Astrocyte (in vitro differentiated cells and primary cell): ENCODE measurements around the gene TRIM58. TPM values are rescaled to one million over a fixed set of nuclear protein-coding genes. Genes with fewer than 3 reads are reported as not detected.

Source experiments
- DNase-seq: peaks from one replicate; pipeline ENCODE4 v3.0.0-alpha.2; 2010; ENCODE audit warnings: low read depth
- FAIRE-seq: peaks from 2 replicates; lab custom pipeline; 2011; peaks lifted over from hg19 to GRCh38; lab: Jason Lieb, UNC
- H2AFZ ChIP-seq: 2 replicates; pipeline ENCODE4 v1.6.0; 2012; ENCODE audit warnings: low read depth, low read length, inconsistent platforms
- H3K27ac ChIP-seq: 2 replicates; pipeline ENCODE4 v1.5.1; 2011; ENCODE audit warnings: low read depth, low read length, inconsistent platforms
- H3K27me3 ChIP-seq: 2 replicates; pipeline ENCODE4 v1.6.0; 2011; ENCODE audit warnings: low read length, inconsistent platforms; ENCODE audit not compliant: insufficient read depth
- H3K36me3 ChIP-seq: 2 replicates; pipeline ENCODE4 v1.5.1; 2011; ENCODE audit warnings: low read length, inconsistent platforms; ENCODE audit not compliant: insufficient read depth
- H3K4me1 ChIP-seq: 2 replicates; pipeline ENCODE4 v1.5.1; 2011; ENCODE audit warnings: low read length, inconsistent platforms; ENCODE audit not compliant: insufficient read depth
- H3K4me2 ChIP-seq: 2 replicates; pipeline ENCODE4 v1.6.0; 2012; ENCODE audit warnings: low read length, inconsistent platforms
- H3K4me3 ChIP-seq: 2 replicates; pipeline ENCODE4 v1.5.1; 2011; ENCODE audit warnings: low read depth, mild to moderate bottlenecking, low read length, inconsistent platforms; ENCODE audit not compliant: insufficient read depth
- H3K79me2 ChIP-seq: 2 replicates; pipeline ENCODE4 v1.6.0; 2012; ENCODE audit warnings: mild to moderate bottlenecking, low read length, inconsistent platforms; ENCODE audit not compliant: insufficient read depth
- H3K9ac ChIP-seq: 2 replicates; pipeline ENCODE4 v1.6.0; 2012; ENCODE audit warnings: mild to moderate bottlenecking, low read length, inconsistent platforms
- H3K9me3 ChIP-seq: 2 replicates; pipeline ENCODE4 v1.5.1; 2012; ENCODE audit warnings: low read depth, mild to moderate bottlenecking, low read length, inconsistent platforms; ENCODE audit not compliant: insufficient read depth
- H4K20me1 ChIP-seq: 2 replicates; pipeline ENCODE4 v1.6.0; 2012; ENCODE audit warnings: low read length, inconsistent platforms; ENCODE audit not compliant: insufficient read depth
- H3K27ac Mint-ChIP-seq: one replicate; pipeline ENCODE4 v1.8.0; 2021; ENCODE audit warnings: mild to moderate bottlenecking, mixed read lengths; ENCODE audit not compliant: unreplicated experiment
- H3K27me3 Mint-ChIP-seq: one replicate; pipeline ENCODE4 v1.8.0; 2021; ENCODE audit warnings: low read depth, mixed read lengths; ENCODE audit not compliant: unreplicated experiment
- H3K36me3 Mint-ChIP-seq: one replicate; pipeline ENCODE4 v1.8.0; 2021; ENCODE audit warnings: low read depth, mixed read lengths; ENCODE audit not compliant: unreplicated experiment
- H3K4me1 Mint-ChIP-seq: one replicate; pipeline ENCODE4 v1.8.0; 2021; ENCODE audit warnings: low read depth, mixed read lengths; ENCODE audit not compliant: unreplicated experiment
- H3K4me3 Mint-ChIP-seq: one replicate; pipeline ENCODE4 v1.8.0; 2021; ENCODE audit warnings: mild to moderate bottlenecking, moderate library complexity, mixed read lengths; ENCODE audit not compliant: unreplicated experiment
- H3K9me3 Mint-ChIP-seq: one replicate; pipeline ENCODE4 v1.8.0; 2021; ENCODE audit warnings: mild to moderate bottlenecking, mixed read lengths; ENCODE audit not compliant: unreplicated experiment
- CTCF ChIP-seq: IDR thresholded peaks from 2 replicates; pipeline ENCODE4 v1.5.1; 2011; ENCODE audit warnings: low read depth, mild to moderate bottlenecking, inconsistent platforms, low read length, moderate library complexity; ENCODE audit not compliant: insufficient read depth
- EZH2 ChIP-seq: IDR thresholded peaks from 2 replicates; pipeline ENCODE4 v1.6.1; 2012; ENCODE audit warnings: mild to moderate bottlenecking, low read length, inconsistent platforms; ENCODE audit not compliant: insufficient read depth
- total RNA-seq: library from RNA; stranded (reverse); gene quantifications from 2 replicates; pipeline ENCODE4 v1.2.1, GENCODE V29; 2021

TRIM58 gene
- total RNA-seq, 1 donor from 2014 or later, result 31.0 TPM

- Mint-ChIP-seq H3K4me1 (no peaks in the 10 kb centered on the region), H3K9me3 (peaks cover 7% of the 10 kb centered on the region), H3K27me3 (no peaks in the 10 kb centered on the region), H3K27ac (no peak overlapping the region), H3K4me3 (no peak overlapping the region), H3K36me3 (no peaks in the 10 kb centered on the region)
- Histone ChIP-seq H3K4me2 (no peak overlapping the region), H3K4me3 (no peak overlapping the region), H3K27ac (no peak overlapping the region), H3K4me1 (no peaks in the 10 kb centered on the region), H3K36me3 (no peaks in the 10 kb centered on the region), H4K20me1 (no peaks in the 10 kb centered on the region), H3K9ac (no peak overlapping the region), H3K79me2 (no peaks in the 10 kb centered on the region), H2AFZ (no peak overlapping the region), H3K9me3 (peaks cover 3% of the 10 kb centered on the region), H3K27me3 (no peaks in the 10 kb centered on the region)
- TF ChIP-seq EZH2 (no peak), CTCF (no peak)
- DNase-seq (no peak), FAIRE-seq (no peak)
Observed at GRCh38 chr1:247829656-247830055, 27.3 kb upstream of the TRIM58 start.

- H3K9me3 ChIP-seq, result peaks cover 3% of the 10 kb centered on the region
- Mint-ChIP-seq H3K4me1 (no peaks in the 10 kb centered on the region), H3K36me3 (no peaks in the 10 kb centered on the region), H3K27me3 (no peaks in the 10 kb centered on the region), H3K4me3 (no peak overlapping the region), H3K27ac (no peak overlapping the region), H3K9me3 (peaks cover 7% of the 10 kb centered on the region)
- no peak overlapping the region for H3K9ac ChIP-seq
- no peak overlapping the region for H3K4me3 ChIP-seq
- H3K4me1 ChIP-seq, result no peaks in the 10 kb centered on the region
- no peaks in the 10 kb centered on the region for H3K36me3 ChIP-seq
- H4K20me1 ChIP-seq, result no peaks in the 10 kb centered on the region
- TF ChIP-seq CTCF, result no peak
- TF ChIP-seq EZH2, result no peak
- no peaks in the 10 kb centered on the region for H3K79me2 ChIP-seq
- no peak overlapping the region for H3K4me2 ChIP-seq
- FAIRE-seq (no peak), DNase-seq (no peak)
- no peak overlapping the region for H3K27ac ChIP-seq
- H2AFZ ChIP-seq, result no peak overlapping the region
- H3K27me3 ChIP-seq, result no peaks in the 10 kb centered on the region
Observed at GRCh38 chr1:247833601-247834000, 23.4 kb upstream of the TRIM58 start.

- Histone ChIP-seq H3K4me1 (no peaks in the 10 kb centered on the region), H3K79me2 (no peaks in the 10 kb centered on the region), H3K4me2 (no peak overlapping the region), H4K20me1 (no peaks in the 10 kb centered on the region), H3K27ac (no peak overlapping the region), H3K36me3 (no peaks in the 10 kb centered on the region), H3K27me3 (no peaks in the 10 kb centered on the region), H3K9me3 (peaks cover 2% of the 10 kb centered on the region), H2AFZ (no peak overlapping the region), H3K4me3 (no peak overlapping the region), H3K9ac (no peak overlapping the region)
- DNase-seq (no peak), FAIRE-seq (no peak)
- Mint-ChIP-seq H3K36me3 (no peaks in the 10 kb centered on the region), H3K4me1 (no peaks in the 10 kb centered on the region), H3K27ac (no peak overlapping the region), H3K4me3 (no peak overlapping the region), H3K9me3 (peaks cover 1% of the 10 kb centered on the region), H3K27me3 (peaks cover 2% of the 10 kb centered on the region)
- no peak for TF ChIP-seq EZH2
- no peak for TF ChIP-seq CTCF
Observed at GRCh38 chr1:247840818-247841217, 16.2 kb upstream of the TRIM58 start.
